ENCODE results near the gene SLC39A13. TPM values are rescaled to one million over a fixed set of nuclear protein-coding genes. Genes with fewer than 3 reads are reported as not detected.

SLC39A13 gene
- total RNA-seq, 1 experiment from 2014 or later, result 27.1 TPM

- Mint-ChIP-seq H3K36me3 (ENCODE audit: insufficient read depth, unreplicated experiment) (no peaks in the 10 kb centered on the region), H3K27me3 (ENCODE audit: insufficient read depth, unreplicated experiment) (no peaks in the 10 kb centered on the region), H3K4me3 (ENCODE audit: unreplicated experiment) (no peak overlapping the region), H3K9me3 (ENCODE audit: unreplicated experiment) (no peaks in the 10 kb centered on the region), H3K27ac (ENCODE audit: unreplicated experiment) (no peak overlapping the region), H3K4me1 (ENCODE audit: low read depth, unreplicated experiment) (no peaks in the 10 kb centered on the region)
- H3K9me3 ChIP-seq, result no peaks in the 10 kb centered on the region
- ChIA-PET CTCF (interaction anchor here (1.1 kb wide), 1 partner anchor 35 kb away, joined by 3 read pairs; no protein-coding TSS in a partner anchor), POLR2A (interaction anchor here (1.2 kb wide), 1 partner anchor 18 kb away, joined by 7 read pairs; no protein-coding TSS in a partner anchor)
- H3K4me3 ChIP-seq (ENCODE audit: low read depth, low read length), result no peak overlapping the region
- H3K36me3 ChIP-seq (ENCODE audit: control insufficient read depth, insufficient read depth, low read length), result no peaks in the 10 kb centered on the region
- BruUV-seq (replicated peaks), result no TSS peak
- no peak for DNase-seq
- intact Hi-C loops (cut with micrococcal nuclease; ENCODE audit: unreplicated experiment), result no loop called here
- H3K27me3 ChIP-seq (replicated peaks; ENCODE audit: control insufficient read depth, insufficient read depth, low read length), result no peaks in the 10 kb centered on the region
- TF ChIP-seq, protein P1, sequence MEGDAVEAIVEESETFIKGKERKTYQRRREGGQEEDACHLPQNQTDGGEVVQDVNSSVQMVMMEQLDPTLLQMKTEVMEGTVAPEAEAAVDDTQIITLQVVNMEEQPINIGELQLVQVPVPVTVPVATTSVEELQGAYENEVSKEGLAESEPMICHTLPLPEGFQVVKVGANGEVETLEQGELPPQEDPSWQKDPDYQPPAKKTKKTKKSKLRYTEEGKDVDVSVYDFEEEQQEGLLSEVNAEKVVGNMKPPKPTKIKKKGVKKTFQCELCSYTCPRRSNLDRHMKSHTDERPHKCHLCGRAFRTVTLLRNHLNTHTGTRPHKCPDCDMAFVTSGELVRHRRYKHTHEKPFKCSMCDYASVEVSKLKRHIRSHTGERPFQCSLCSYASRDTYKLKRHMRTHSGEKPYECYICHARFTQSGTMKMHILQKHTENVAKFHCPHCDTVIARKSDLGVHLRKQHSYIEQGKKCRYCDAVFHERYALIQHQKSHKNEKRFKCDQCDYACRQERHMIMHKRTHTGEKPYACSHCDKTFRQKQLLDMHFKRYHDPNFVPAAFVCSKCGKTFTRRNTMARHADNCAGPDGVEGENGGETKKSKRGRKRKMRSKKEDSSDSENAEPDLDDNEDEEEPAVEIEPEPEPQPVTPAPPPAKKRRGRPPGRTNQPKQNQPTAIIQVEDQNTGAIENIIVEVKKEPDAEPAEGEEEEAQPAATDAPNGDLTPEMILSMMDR (IDR thresholded peaks at IDR 0.05; ENCODE audit: insufficient read depth in 1 of 2, low read depth in 1 of 2, low read length in 1 of 2, severe bottlenecking in 1 of 2, unreplicated experiment in 1 of 2), result no peak
- H3K4me1 ChIP-seq, result no peaks in the 10 kb centered on the region
Observed at GRCh38 chr11:47389577-47390421, 18.6 kb upstream of the SLC39A13 start.

DNA sequence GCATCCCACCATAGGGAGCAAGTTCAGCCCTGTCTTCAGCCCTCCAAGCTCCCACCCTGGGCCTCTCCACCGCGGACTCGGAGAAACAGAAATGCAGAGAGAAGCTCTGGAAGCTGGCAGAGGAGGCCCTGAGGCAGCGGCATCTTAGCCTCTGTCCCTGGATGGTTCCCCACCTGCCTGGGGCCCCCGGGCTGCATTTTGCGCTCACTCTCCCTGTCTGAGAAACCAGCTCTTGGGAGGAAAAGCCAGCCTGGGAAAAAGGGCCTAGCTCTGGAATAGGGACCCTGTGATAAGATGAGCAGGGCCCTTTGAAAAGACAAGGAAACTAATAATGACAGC, 18.0 kb upstream of the SLC39A13 start:
- H3K4me3 ChIP-seq (ENCODE audit: low read depth, low read length), result no peak overlapping the region
- H3K27me3 ChIP-seq (replicated peaks; ENCODE audit: control insufficient read depth, insufficient read depth, low read length), result no peaks in the 10 kb centered on the region
- POLR2A ChIA-PET, result no interaction called here
- DNase-seq, result no peak
- Mint-ChIP-seq H3K4me3 (ENCODE audit: unreplicated experiment) (no peak overlapping the region), H3K27me3 (ENCODE audit: insufficient read depth, unreplicated experiment) (no peaks in the 10 kb centered on the region), H3K4me1 (ENCODE audit: low read depth, unreplicated experiment) (no peaks in the 10 kb centered on the region), H3K36me3 (ENCODE audit: insufficient read depth, unreplicated experiment) (no peaks in the 10 kb centered on the region), H3K9me3 (ENCODE audit: unreplicated experiment) (no peaks in the 10 kb centered on the region), H3K27ac (ENCODE audit: unreplicated experiment) (no peak overlapping the region)
- H3K9me3 ChIP-seq, result no peaks in the 10 kb centered on the region
- TF ChIP-seq, protein P1 (IDR thresholded peaks at IDR 0.05; ENCODE audit: insufficient read depth in 1 of 2, low read depth in 1 of 2, low read length in 1 of 2, severe bottlenecking in 1 of 2, unreplicated experiment in 1 of 2), result no peak
- no TSS peak for BruUV-seq (replicated peaks)
- CTCF ChIA-PET, result no interaction called here
- H3K36me3 ChIP-seq (ENCODE audit: control insufficient read depth, insufficient read depth, low read length), result no peaks in the 10 kb centered on the region
- no peaks in the 10 kb centered on the region for H3K4me1 ChIP-seq
- intact Hi-C loops (cut with micrococcal nuclease; ENCODE audit: unreplicated experiment), result no loop called here

DNA sequence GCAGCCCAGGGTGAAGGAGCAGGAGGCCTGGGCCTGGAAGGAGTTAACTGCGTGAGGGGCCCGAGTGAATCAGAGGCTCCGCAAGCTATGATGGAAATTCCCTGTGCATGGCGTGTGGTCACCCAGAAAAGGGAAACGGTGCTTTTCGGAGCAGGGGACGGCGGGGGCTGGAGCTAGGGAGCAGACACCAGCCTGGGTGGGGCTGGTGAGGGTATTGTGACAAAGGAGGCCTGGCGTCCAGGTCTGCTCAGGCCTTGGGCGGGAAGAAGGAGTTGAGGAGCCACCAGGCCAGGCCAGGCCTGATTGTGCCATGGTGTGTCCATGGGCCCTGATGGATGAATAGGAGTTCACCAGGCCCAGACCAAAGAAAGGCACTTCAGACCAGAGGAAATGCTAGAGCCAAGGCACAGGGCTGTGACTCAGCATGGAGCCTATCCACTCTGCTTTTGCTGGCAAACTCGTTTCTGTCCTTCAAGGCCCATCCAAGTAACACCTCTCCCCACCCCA, 17.3 kb upstream of the SLC39A13 start:
- H3K27me3 ChIP-seq (replicated peaks; ENCODE audit: control insufficient read depth, insufficient read depth, low read length), result no peaks in the 10 kb centered on the region
- ChIA-PET CTCF (no interaction called here), POLR2A (no interaction called here)
- H3K27me3 Mint-ChIP-seq (ENCODE audit: insufficient read depth, unreplicated experiment), result no peaks in the 10 kb centered on the region
- no peak overlapping the region for H3K4me3 ChIP-seq (ENCODE audit: low read depth, low read length)
- no peaks in the 10 kb centered on the region for H3K36me3 Mint-ChIP-seq (ENCODE audit: insufficient read depth, unreplicated experiment)
- H3K27ac Mint-ChIP-seq (ENCODE audit: unreplicated experiment), result no peak overlapping the region
- no peaks in the 10 kb centered on the region for H3K4me1 Mint-ChIP-seq (ENCODE audit: low read depth, unreplicated experiment)
- no peaks in the 10 kb centered on the region for H3K4me1 ChIP-seq
- no peak for DNase-seq
- TF ChIP-seq, protein P1 (IDR thresholded peaks at IDR 0.05; ENCODE audit: insufficient read depth in 1 of 2, low read depth in 1 of 2, low read length in 1 of 2, severe bottlenecking in 1 of 2, unreplicated experiment in 1 of 2), result no peak
- intact Hi-C loops (cut with micrococcal nuclease; ENCODE audit: unreplicated experiment), result no loop called here
- no TSS peak for BruUV-seq (replicated peaks)
- H3K9me3 Mint-ChIP-seq (ENCODE audit: unreplicated experiment), result no peaks in the 10 kb centered on the region
- H3K9me3 ChIP-seq, result no peaks in the 10 kb centered on the region
- no peaks in the 10 kb centered on the region for H3K36me3 ChIP-seq (ENCODE audit: control insufficient read depth, insufficient read depth, low read length)
- no peak overlapping the region for H3K4me3 Mint-ChIP-seq (ENCODE audit: unreplicated experiment)

Measured in Caco-2 (cell line).